Measurements from ENCODE around the gene HEBP2.

Gene HEBP2

DNA sequence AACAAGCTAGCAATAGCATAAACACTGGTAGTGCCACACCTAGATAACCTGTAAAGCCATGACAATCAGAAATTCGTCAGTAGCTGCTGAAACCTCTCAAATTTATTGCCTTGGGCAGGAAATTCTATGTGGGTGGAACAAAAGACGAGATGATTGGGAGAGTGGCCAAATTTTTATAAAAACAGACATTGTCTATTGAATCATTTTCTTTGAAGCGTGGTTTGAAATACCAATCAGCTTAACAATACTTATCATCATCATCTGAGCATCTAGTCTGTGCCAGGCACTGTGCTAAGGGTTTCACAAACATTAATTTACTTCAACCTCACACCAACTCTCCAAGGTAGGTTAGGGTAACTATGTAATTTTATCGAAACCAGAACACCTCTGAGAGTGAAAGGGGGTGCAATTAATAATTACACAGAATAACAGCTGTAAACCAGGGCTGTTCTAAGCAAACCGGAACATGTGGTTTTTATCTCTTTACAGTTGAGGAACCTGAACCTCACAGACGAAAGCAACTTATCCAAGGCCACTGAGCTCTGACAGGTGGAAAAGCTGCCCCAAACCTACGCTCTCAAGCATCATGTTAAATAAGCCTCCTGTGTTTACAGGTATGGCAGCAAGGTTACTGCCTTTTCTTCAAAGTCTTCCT is 51.9 kb downstream of the HEBP2 start:
- no peak for DNase-seq

DNA sequence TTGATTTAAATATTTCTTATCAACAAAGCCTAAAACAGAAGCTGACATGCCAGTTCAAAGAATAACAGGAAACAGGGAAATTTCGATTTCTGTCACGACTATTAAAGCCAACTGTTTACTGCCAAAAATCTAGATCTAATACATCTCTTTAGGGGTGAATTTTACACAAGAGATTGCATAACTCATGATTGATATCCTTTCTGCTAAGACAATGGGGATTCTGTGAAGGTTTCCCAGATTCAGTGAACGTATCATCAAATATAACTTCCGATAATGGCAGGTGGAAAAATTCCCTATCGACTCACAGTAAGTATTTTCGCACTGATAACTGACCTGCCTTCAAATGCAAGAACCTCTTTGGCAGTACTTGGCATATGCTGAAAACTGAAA is 52.4 kb downstream of the HEBP2 start:
- DNase-seq, result no peak

DNA sequence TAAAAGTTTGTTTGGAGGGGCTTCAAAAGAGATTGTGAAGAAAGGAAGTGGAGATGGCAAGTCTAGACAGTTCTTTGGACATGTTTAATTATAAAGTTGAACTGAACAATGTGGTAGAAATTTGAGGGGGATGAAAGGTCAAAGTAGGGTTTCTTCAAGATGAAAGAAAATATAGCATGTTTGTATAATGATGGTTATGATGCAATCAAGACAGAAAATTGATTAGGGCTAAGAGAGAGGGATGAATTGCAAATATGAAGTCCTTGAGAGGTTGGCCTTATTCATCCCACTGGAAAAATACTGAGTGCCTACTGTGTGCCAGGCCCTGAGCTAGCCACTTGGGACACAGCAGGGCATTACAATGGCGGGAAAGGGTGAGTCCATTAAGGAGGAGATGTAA is 57.6 kb downstream of the HEBP2 start:
- no peak for DNase-seq

DNA sequence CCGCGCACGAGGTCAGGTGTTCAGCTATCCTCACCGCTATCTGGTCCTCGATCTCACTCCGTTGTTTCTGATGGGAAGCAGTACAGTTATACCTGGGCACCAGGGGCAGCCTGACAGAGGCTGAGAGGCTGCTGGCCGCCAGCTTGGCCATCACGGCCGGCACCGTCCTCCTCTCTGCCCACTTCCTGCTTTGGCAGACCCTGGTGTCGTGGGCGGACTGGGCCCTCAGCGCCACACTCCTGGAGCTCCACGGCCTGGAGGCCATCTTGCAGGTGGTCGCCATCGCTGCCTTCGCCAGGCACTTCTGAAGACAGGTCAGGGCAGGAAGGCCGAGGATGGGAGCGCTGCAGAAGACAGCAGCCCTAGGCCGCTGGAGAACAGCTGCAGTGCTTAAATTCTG is 60.1 kb downstream of the HEBP2 start:
- no peak for DNase-seq

DNA sequence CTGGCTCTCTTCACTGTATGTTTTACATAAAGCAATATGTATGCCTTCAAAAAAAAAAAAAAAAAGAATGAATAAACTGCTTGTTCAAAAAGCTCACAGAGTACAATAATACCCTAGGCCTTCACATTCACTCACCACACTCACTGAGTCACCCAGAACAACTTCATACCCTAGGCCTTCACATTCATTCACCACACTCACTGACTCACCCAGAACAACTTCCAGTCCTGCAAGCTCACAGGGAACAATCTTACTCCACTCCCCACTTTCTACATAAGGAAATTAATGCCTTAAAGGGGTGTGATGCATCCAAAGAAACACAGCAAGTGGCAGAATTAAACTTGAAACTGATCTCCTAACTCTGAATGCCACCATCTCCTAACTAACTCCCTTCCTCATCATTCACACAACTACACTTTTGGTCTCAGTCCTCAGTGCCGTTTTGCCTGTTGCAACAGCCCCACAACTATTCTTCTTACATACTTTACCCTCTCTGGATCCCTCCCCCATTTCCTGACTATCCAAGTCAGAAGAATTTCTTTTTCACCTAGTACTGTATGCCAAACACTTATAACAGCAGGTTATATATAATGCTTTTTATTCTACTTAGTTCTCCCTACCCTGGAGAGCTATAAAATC is 61.1 kb downstream of the HEBP2 start:
- no peak for DNase-seq

DNA sequence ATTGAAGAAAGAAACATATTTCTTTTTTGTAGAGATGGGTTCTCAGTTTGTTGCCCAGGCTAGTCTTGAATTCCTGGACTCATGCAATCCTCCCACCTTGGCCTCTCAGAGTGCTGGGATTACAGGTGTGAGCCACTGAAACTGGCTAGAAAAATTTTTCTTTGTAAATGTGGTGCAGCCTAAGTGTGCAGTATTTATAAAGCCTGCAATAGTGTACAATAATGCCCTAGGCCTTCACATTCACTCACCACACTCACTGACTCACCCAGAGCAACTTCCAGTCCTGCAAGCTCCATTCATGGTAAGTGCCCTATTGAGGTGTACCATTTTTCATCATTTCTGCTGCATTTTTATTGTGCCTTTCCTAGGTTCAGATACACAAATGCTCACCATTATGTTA is 63.9 kb downstream of the HEBP2 start:
- DNase-seq, result no peak

DNA sequence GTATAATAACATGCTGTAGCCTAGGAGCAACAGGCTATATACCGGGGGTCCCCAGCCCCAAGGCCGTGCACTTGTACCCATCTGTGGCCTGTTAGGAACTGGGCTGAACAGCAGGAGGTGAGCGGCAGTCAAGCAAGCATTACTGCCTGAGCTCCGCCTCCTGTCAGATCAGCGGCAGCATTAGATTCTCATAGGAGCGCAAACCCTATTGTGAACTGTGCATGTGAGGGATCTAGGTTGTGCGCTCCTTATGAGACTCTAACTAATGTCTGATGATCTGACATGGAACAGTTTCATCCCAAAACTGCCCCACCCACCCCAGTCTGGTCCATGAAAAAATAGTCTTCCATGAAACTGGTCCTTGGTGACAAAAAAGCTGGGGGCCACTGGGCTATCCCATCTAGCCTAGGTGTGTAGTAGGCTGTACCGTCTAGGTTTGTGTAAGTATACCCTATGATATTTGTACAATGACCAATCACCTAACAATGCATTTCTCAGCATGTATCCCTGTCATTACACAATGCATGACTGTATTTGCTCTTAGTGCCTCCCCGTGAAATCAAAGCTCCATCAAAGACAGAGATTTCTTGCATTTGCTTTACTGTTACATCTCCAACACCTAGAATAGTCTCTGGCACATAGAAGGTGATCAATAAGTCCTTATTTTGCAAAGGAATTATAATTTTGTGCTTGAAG is 64.4 kb downstream of the HEBP2 start:
- DNase-seq, result no peak
